Stimulated activated CD8-positive, alpha-beta memory T cell treated with anti-CD3 and anti-CD28 coated beads, Interleukin-12 subunit alpha, Interleukin-12 subunit beta, amount 100 ng/mL, for 24 hours (primary cell): ENCODE data around the gene ZFR.
"Not testable (repeated sequence)": the region's sequence is repeated elsewhere in the genome, so short reads cannot be mapped to it uniquely, and the experiment has no call there.

Source experiments
- DNase-seq: peaks from one replicate; pipeline ENCODE4 v3.0.0-alpha.2; 2020; ENCODE audit errors: extremely low read depth

ZFR gene

DNA sequence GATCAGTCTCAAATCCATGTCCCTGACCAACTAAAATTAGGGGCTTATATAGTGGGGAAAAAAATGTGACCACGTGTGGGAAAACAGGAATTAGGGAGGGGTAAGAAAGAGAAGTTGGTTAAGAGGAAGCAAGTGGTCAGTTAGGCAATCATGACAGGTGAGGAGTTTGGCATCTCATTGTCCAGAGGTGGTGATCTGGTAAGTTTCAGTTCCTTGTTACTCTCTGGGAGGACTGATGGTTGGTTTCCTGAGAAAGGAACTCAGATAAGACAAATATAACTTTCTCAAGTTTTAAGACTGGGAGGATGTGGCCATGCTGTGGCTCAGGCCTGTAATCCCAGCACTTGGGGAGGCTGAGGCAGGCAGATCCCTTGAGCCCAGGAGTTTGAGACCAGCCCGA lies 122.8 kb downstream of the ZFR start:
- not testable (repeated sequence) for DNase-seq

DNA sequence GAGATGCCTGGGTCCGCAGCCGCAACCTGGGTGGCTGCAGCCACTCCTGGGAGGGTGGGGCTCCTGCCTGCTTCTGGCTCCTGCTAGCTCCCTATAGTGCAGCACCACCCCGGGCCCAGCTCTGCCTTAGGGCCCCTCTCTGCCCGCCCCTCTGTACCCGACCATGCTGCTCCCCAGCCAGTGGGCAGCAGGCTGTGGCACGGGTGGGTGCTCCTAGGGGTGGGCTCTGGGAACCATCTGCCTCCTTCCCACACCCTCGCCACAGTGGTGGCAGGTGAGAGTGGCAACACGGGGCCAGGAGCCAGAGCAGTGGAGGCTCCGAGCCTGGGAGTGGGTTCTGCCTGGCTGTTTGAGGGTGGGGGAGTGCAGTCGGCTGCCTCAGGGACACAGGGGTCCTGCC lies 124.0 kb downstream of the ZFR start:
- DNase-seq, result no peak

DNA sequence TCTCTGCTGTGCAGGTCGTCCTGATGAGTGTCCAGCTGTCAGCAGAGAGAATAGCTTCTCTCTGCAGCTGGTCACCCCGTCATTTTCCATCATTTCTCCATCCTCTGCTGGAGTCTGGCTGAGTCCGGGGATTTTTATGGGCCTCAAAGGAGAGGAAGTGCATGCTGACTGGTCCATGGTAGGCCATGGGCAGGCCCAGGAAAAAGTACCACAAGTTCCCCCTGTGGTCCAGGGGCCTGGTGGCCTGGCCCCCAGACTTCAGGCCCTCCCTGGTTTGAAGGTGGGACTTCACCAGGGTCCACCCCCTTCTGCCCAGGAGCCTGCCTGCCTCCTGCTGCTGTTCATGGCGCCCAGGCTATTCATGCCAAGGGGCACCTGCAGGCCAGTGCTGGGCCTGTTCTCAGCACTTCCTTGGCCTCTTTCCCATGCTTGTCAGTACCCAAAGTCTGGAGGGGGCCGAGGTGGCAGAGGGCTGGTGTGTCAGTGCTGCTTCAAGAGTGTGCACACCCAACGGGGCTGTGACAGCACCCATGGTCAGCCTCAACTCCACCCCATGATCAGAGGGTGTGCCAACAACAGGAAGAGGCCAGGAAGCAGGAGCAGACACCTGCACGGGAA lies 124.5 kb downstream of the ZFR start:
- no peak for DNase-seq

DNA sequence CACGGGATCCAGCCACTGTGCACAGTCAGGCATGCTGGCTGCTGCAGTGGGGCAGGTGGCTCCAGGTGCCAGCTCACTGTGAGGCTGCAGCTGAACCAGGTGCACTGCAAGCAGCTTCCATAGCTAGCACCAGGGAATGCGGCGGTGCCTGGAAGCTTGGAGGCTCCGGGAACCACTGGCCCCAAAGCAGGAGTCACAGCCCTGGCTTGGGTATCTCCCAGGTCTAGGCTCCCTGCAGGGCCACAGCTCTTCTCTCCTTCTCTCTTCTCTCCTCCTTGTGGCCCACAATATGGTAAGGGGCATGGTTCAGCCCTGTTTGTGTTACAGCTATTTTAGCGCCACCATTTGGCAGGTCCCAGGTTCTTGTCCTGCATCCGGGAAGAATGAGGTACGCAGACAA lies 125.1 kb downstream of the ZFR start:
- DNase-seq, result no peak

DNA sequence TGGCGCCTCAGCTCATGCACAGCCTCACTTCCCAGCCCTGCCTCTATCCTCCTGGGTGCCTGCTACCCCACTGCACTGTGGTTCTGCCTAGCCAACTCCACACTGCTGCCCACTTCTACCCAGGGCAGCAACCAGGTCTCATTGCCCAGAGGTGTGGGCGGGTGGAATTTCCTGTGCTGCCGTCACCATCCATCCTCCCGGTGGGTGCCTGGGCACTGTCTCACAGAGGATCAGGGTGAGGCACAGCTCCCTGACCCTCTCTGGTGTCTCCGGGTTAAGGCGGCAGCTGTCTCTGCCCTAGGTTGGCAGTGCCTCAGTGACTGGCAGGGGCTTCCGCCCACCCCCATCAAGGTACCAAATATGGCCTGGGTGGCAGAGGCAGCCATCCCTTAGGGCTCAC lies 127.5 kb downstream of the ZFR start:
- no peak for DNase-seq

DNA sequence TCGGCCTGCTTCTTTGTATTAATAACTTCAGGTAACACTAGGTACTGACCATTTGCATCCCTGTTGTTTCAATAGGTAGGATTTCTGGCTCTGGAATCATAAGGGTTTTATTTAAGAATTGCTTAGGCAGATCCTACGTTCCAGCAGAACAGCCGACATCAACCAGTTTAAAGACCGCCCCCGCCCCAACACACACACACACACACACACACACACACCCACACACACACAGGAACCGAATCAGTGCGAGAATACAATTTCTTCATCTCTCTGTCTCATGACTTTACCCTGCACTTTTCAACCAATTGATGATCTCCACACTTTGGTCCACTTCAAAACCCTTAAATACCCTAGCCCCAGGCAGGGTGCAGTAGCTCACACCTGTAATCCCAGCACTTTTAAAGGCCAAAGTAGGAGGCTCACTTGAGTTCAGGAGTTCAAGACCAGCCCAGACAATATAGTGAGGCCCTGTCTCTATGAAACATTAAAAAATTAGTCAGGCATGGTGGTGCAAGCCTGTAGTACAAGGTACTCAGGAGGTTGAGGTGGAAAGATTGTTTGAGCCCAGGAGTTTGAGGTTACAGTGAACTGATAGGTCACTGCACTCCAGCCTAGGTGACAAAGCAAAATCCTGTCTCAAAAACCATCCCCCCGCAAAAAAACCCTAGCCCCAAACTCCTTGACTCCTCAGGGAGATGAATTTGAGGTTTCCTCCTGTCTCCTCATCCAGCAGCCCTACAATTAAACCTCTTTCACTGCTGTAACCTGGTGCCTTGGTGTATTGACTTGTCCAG lies 129.1 kb downstream of the ZFR start:
- no peak for DNase-seq

DNA sequence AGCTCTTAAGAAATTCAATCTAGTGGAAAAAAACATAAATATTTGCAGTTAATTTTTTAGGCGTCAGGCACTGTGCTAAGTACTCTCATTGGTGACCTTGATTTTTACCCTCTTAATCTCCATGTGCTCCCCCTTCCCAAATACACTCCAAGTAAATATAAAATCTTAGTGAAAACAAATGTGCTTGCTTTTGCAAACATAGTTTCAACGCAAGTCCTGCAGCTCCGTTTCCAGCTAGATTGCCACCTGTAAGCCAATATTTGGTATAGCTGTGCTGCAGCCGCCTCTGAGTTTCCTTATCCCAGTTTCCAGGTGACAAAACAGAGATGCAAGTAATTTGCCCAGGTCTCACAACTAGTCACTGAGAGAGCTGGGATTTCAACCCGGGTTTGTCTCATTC lies 129.9 kb downstream of the ZFR start:
- DNase-seq, result no peak

DNA sequence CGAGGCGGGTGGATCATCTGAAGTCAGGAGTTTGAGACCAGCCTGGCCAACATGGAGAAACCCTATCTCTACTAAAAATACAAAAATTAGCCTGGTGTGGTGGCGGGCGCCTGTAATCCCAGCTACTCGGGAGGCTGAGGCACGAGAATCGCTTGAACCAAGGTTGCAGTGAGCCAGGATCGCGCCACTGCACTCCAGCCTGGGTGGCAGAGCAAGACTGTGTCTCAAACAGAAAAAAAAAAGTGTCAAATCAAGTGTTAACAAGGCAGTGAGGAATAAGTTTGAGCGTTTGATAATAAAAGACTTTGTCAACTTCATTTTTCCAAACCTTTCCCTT lies 130.4 kb downstream of the ZFR start:
- DNase-seq, result not testable (repeated sequence)

DNA sequence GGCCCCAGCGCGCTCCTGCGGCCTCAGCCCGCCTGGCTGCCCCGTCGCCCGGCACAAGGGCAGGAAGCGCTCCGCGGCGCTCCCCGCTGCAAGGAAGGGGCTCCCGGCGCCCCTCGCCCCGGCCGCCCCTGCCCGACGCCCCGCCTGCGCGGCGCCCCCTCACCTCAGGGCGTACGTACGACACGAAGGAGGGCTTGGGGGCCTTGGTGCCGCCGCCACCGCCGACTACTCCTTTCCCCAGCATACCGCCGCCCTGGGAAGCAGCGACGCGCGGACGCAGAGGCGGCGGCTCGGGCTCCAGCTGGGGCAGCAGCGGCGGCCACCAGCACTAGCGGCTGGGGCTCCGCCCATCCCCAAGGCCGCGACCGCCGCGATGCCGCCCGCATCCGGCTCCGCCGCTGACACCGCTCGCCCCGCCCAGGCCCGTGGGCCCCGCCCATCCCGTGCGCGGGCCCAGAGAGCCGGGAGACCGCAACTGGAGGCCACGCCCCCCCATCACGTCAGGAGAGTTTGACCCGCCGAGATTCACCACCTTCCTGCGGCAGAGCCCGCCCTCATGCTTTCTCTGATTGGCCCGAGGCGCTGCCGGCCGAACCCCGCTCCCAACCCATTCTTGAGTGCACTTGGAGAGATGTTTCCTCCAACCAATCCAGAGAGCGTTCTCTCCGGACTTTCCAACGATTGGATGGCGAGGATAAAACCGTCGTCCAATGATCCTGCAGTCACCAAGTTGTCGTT lies 131.8 kb downstream of the ZFR start, which contains the start of gene MTMR12:
Gene MTMR12, minus strand, starts transcription at position 345 of the 738 bp plus-strand sequence. Its CDS starts 101 bp downstream, at position 244.
- peak; percentile 100 for DNase-seq

DNA sequence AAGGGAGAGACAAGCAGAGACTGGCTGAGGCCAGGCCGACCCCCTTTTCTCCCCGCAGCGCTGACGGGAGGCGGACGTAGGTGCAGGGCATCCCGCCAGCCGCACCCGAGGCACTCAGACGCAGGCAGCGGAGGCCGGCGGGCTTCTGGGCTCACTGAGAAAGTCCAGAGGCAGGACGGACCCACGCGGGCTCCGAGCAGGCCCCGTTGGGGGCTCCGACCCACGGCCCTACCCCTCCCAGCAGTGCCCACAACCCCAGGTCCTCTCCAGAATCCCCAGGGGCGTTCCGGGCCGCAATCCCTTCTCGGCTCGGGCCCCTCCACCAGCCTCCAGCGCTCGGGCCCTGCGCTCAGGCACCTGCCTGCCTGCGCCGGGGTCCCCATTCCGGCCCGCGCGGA lies 132.3 kb downstream of the ZFR start:
- no peak for DNase-seq

DNA sequence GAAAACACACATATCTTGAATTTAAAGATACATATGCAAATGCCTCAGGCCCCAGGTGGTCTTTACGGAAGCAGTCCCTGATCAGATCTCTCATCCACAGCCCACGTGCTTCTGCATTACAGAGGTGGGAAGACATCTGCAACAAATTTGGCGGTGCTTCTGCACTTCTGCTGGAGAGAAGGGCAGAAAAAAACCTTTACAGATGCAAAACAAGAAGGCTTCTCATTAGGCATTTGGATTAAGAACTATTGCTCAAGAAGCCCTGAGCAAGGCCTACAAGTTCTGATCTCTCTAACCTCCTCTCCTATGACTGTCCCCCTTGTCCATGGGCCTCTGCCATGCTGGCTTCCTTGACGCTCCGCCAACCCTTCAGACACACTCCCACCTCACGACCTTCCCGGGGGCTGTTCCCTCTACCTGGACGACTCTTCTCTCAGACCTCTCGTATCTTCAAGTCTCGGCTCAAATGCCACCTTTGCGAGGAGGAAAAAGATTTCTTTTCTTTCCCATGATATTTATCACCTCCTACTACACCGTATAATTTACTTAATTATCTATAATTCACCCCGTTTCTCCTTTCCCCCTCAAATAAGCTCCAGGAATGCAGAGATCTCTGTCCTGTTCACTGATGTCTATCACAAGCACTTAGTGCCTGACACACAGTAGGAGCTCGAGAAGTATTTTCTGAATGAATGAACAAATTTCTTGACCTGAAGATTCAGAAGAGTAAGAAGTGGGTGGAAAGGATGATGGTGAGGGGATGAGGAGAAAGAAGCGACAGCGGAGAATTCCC lies 132.9 kb downstream of the ZFR start:
- DNase-seq, result no peak

DNA sequence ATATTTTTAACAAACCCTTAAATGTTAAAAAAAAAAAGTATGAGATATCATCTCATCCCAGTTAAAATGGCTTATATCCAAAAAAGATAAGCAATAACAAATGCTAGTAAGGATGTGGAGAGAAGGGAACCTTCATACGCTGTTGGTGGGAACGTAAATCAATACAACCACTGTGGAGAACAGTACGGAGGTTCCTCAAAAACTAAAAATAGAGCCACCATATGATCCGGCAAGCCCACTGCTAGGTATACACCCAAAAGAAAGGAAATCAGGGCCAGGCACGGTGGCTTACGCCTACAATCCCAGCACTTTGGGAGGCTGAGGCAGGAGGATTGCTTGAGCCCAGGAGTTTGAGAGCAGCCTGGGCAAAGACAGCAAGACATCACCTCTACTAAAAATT lies 134.8 kb downstream of the ZFR start:
- no peak for DNase-seq

DNA sequence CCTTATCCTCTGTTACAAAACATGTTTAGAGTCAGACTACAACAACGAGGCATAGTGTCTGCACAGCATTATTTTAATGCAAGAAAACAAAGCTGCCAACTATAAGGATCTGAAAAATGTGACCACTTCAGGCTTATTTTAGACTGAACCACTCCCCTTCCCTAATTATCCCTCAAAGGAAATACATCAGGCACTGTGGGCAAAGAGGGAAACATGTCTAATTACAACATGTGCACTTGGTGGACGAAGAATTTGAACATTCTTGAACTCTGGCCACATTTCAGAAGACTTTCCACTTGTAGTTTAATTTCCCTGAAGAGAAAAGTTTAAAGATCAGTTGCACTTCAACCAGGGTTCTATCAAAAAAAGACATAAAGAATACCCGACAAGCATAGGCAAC lies 135.6 kb downstream of the ZFR start:
- no peak for DNase-seq

DNA sequence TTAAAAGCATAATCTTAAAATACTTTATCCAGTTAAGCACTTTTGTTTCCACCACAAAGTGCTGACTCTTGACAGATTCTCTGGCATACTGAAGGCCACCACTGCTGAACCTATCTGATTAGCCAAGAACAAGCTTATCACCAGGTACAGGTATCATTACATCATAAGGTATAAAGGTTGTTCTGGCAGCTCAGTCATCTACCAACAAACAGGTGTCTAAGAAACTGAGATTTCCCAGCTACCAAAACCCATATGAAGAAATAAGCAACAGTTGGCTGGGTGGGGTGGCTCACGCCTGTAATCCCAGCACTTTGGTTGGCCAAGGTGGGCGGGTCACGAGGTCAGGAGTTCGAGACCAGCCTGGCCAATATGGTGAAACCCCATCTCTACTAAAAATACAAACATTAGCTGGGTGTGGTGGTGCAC lies 136.8 kb downstream of the ZFR start:
- no peak for DNase-seq

DNA sequence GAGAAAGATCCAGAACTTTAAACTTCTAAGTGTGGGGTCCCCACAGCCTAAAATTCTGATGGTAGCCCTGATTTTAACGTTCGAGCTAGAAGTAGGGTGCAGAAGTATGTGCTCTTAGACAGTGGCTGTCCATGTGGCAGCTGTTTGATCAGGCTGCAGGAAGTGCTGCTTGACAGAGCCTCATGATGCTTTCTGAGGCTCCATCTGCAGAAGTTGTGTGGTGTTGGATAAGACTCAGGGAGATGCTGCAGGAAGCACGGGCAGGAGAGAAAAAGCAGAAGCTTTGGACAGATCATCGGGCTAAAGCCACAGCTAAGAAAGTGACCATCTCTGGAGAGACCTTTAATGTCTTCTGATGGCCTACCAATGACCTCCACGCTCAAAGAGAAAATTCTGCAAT lies 139.9 kb downstream of the ZFR start:
- no peak for DNase-seq
